HEK293 (cell line): ENCODE measurements around the gene CCDC32.

Experiments used
- SP2 ChIP-seq: fragments of 450-650 bp; formaldehyde crosslinking; IDR thresholded peaks from 2 replicates; pipeline ENCODE4 v1.5.1; 2016; ENCODE audit warnings: missing biosample characterization, missing genetic modification characterization
- TF ChIP-seq, protein P1 (sequence below): fragments of 450-650 bp; formaldehyde crosslinking; IDR thresholded peaks from 2 replicates; pipeline ENCODE4 v1.5.1; 2016; ENCODE audit warnings: missing biosample characterization, missing genetic modification characterization

DNA sequence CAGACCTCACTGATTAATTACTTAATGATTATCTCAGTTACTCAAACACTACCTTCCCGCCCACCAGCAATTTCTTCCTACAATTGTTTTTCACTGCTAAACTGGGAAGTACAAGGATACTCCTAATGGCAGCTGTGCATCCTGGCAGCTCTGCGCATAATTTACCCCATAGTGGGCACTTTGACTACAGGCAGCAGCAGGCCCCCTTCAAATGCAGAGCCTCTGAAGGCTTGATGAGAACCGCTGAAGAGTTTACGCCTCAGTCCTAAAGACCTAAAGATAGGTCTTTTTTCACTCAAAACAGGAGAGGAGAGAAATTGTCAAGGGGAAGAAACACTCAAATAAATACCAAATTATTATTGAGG, 10.7 kb downstream of the CCDC32 start:
- no peak for TF ChIP-seq SP2 (tag by site-specific recombination)
- TF ChIP-seq, protein P1, sequence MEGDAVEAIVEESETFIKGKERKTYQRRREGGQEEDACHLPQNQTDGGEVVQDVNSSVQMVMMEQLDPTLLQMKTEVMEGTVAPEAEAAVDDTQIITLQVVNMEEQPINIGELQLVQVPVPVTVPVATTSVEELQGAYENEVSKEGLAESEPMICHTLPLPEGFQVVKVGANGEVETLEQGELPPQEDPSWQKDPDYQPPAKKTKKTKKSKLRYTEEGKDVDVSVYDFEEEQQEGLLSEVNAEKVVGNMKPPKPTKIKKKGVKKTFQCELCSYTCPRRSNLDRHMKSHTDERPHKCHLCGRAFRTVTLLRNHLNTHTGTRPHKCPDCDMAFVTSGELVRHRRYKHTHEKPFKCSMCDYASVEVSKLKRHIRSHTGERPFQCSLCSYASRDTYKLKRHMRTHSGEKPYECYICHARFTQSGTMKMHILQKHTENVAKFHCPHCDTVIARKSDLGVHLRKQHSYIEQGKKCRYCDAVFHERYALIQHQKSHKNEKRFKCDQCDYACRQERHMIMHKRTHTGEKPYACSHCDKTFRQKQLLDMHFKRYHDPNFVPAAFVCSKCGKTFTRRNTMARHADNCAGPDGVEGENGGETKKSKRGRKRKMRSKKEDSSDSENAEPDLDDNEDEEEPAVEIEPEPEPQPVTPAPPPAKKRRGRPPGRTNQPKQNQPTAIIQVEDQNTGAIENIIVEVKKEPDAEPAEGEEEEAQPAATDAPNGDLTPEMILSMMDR (tag by site-specific recombination), result no peak
